COLO829 (cell line): Measurements from ENCODE around the gene LIPE.
A peak's percentile ranks its signal among the peaks of the same experiment; 100 is the strongest.
"Not testable (repeated sequence)": the region's sequence is repeated elsewhere in the genome, so short reads cannot be mapped to it uniquely, and the experiment has no call there.

Source experiments
- DNase-seq: peaks from one replicate; pipeline ENCODE4 v3.0.0; 2012; ENCODE audit warnings: low spot score

The LIPE gene

GRCh38 chr19:42427313-42427712 is at the start of gene LIPE:
Gene LIPE (minus strand): TSS chr19:42427388. CDS start chr19:42427149, 239 bp downstream.
- DNase-seq = no peak

- DNase-seq = no peak
These were observed 48.2 kb upstream of the LIPE start for GRCh38 chr19:42475366-42475765.

GRCh38 chr19:42474743-42475142 is 47.6 kb upstream of the LIPE start:
- no peak for DNase-seq

GRCh38 chr19:42473686-42474085 is 46.5 kb upstream of the LIPE start:
- DNase-seq = no peak

GRCh38 chr19:42472402-42473147 is 45.4 kb upstream of the LIPE start:
- no peak for DNase-seq

- DNase-seq = no peak
These were observed 44.5 kb upstream of the LIPE start for GRCh38 chr19:42471554-42472249.

- DNase-seq = no peak
These were observed 42.4 kb upstream of the LIPE start for GRCh38 chr19:42469311-42470235.

- peak; percentile 90 for DNase-seq
These were observed 41.1 kb upstream of the LIPE start for GRCh38 chr19:42468273-42468796.

- peak; percentile 27 for DNase-seq
These were observed 40.1 kb upstream of the LIPE start for GRCh38 chr19:42467183-42467760.

- peak; percentile 13 for DNase-seq
These were observed 39.5 kb upstream of the LIPE start for GRCh38 chr19:42466521-42467182.

- DNase-seq = no peak
These were observed 38.7 kb upstream of the LIPE start for GRCh38 chr19:42465827-42466280.

GRCh38 chr19:42461700-42462324 is 34.6 kb upstream of the LIPE start:
- peak; percentile 86 for DNase-seq

- not testable (repeated sequence) for DNase-seq
These were observed 34.0 kb upstream of the LIPE start for GRCh38 chr19:42461231-42461630.

GRCh38 chr19:42459926-42460325 is 32.7 kb upstream of the LIPE start:
- no peak for DNase-seq

GRCh38 chr19:42455621-42456081 is 28.5 kb upstream of the LIPE start:
- DNase-seq = no peak

GRCh38 chr19:42455086-42455485 is 27.9 kb upstream of the LIPE start:
- DNase-seq = no peak

GRCh38 chr19:42452590-42452989 is 25.4 kb upstream of the LIPE start:
- no peak for DNase-seq

GRCh38 chr19:42450314-42450934 is 23.2 kb upstream of the LIPE start:
- DNase-seq = peak; percentile 79

- not testable (repeated sequence) for DNase-seq
These were observed 21.1 kb upstream of the LIPE start for GRCh38 chr19:42448306-42448705.

GRCh38 chr19:42445948-42446347 is 18.8 kb upstream of the LIPE start:
- DNase-seq = no peak
